IMR-90 (cell line): ENCODE data around the gene MTCL3.
A peak's percentile ranks its signal among the peaks of the same experiment; 100 is the strongest.

Experiments
- ATAC-seq: fragments of 200-7000 bp; cut with Tn5 transposase; 2 replicates; pipeline ENCODE4 v1.9.1; 2020; ENCODE audit warnings: low read depth, mild to moderate bottlenecking, moderate library complexity
- BruUV-seq: library from RNA; stranded (reverse); fragments of 400-500 nt; replicated peaks from 2 replicates; lab custom pipeline; 2021; lab: Mats Ljungman, UMichigan
- CTCF ChIA-PET: fragments of 300-600 bp; formaldehyde crosslinking; extraction: SDS; loops from one replicate; lab custom pipeline; 2021; ENCODE audit warnings: antibody characterized with exemption; lab: Yijun Ruan, JAX
- POLR2A ChIA-PET: fragments of 300-600 bp; sonication (Branson Sonifier 250); formaldehyde crosslinking; loops from one replicate; lab custom pipeline; 2022; ENCODE audit warnings: antibody characterized with exemption; ENCODE audit not compliant: unreplicated experiment; lab: Charles Lee
- DNase-seq: peaks from one replicate; pipeline ENCODE4 v3.0.0; 2013
- H2AFZ ChIP-seq: replicated peaks from 2 replicates; pipeline ENCODE3; 2013; ENCODE audit warnings: low read length, mild to moderate bottlenecking; ENCODE audit not compliant: poor library complexity
- H2AK5ac ChIP-seq: 2 replicates; pipeline ENCODE4 v1.6.1; 2013; ENCODE audit warnings: low read depth, low read length, inconsistent platforms
- H2AK9ac ChIP-seq: replicated peaks from 2 replicates; pipeline ENCODE3; 2013; ENCODE audit warnings: mild to moderate bottlenecking, low read depth, low read length, moderate library complexity; ENCODE audit not compliant: poor library complexity
- H2BK120ac ChIP-seq: 2 replicates; pipeline ENCODE4 v1.6.1; 2013; ENCODE audit warnings: low read depth, low read length, inconsistent platforms
- H2BK15ac ChIP-seq: 3 replicates; pipeline ENCODE4 v1.6.1; 2013; ENCODE audit warnings: low read depth, low read length, inconsistent platforms
- H2BK20ac ChIP-seq: 2 replicates; pipeline ENCODE4 v1.6.1; 2013; ENCODE audit warnings: low read depth, mild to moderate bottlenecking, inconsistent platforms, low read length, moderate library complexity
- H2BK5ac ChIP-seq: 2 replicates; pipeline ENCODE4 v1.6.1; 2013; ENCODE audit warnings: mild to moderate bottlenecking, low read depth, low read length, inconsistent platforms; ENCODE audit not compliant: poor library complexity, severe bottlenecking
- H3K14ac ChIP-seq: replicated peaks from 2 replicates; pipeline ENCODE4 v1.6.1; 2013; ENCODE audit warnings: low read depth, low read length, inconsistent platforms
- H3K18ac ChIP-seq: 2 replicates; pipeline ENCODE4 v1.6.1; 2013; ENCODE audit warnings: low read depth, low read length, control low read depth
- H3K23ac ChIP-seq: 2 replicates; pipeline ENCODE4 v1.6.1; 2013; ENCODE audit warnings: low read depth, low read length, inconsistent platforms
- H3K27ac ChIP-seq: 2 replicates; pipeline ENCODE4 v1.5.1; 2013; ENCODE audit warnings: mild to moderate bottlenecking, control low read depth, low read length; ENCODE audit not compliant: insufficient read depth
- H3K27me3 ChIP-seq: 2 replicates; pipeline ENCODE4 v1.6.1; 2013; ENCODE audit warnings: low read length; ENCODE audit not compliant: control insufficient read depth, insufficient read depth
- H3K36me3 ChIP-seq: 2 replicates; pipeline ENCODE4 v1.6.1; 2013; ENCODE audit warnings: low read length, mixed read lengths; ENCODE audit not compliant: control insufficient read depth, insufficient read depth
- H3K4ac ChIP-seq: 2 replicates; pipeline ENCODE4 v1.6.1; 2013; ENCODE audit warnings: low read depth, low read length, inconsistent platforms
- H3K4me1 ChIP-seq: 2 replicates; pipeline ENCODE4 v1.6.1; 2013; ENCODE audit warnings: low read length, mixed read lengths; ENCODE audit not compliant: control insufficient read depth, insufficient read depth
- H3K4me2 ChIP-seq: 2 replicates; pipeline ENCODE4 v1.6.1; 2013; ENCODE audit warnings: low read depth, mild to moderate bottlenecking, control low read depth, low read length, moderate library complexity
- H3K4me3 ChIP-seq: 2 replicates; pipeline ENCODE4 v1.5.1; 2013; ENCODE audit warnings: low read depth, mild to moderate bottlenecking, control low read depth, low read length, moderate library complexity; ENCODE audit not compliant: insufficient read depth
- H3K56ac ChIP-seq: 2 replicates; pipeline ENCODE4 v1.6.1; 2013; ENCODE audit warnings: low read length, inconsistent platforms; ENCODE audit not compliant: insufficient read depth; ENCODE audit errors: extremely low read depth
- H3K79me1 ChIP-seq, 2 experiments: 2 replicates each; pipeline ENCODE4 v1.6.1; 2013; ENCODE audit warnings: low read length in 2 of 2, inconsistent platforms in 1 of 2, low read depth in 1 of 2
- H3K9ac ChIP-seq: 2 replicates; pipeline ENCODE4 v1.6.1; 2013; ENCODE audit warnings: low read depth, low read length, control low read depth
- H3K9me1 ChIP-seq: 2 replicates; pipeline ENCODE4 v1.6.1; 2013; ENCODE audit warnings: low read length, inconsistent platforms; ENCODE audit not compliant: insufficient read depth
- H3K9me3 ChIP-seq: 2 replicates; pipeline ENCODE4 v1.6.1; 2013; ENCODE audit warnings: low read length; ENCODE audit not compliant: control insufficient read depth, insufficient read depth
- H4K20me1 ChIP-seq: 2 replicates; pipeline ENCODE4 v1.6.1; 2013; ENCODE audit warnings: low read length, inconsistent platforms; ENCODE audit not compliant: insufficient read depth
- H4K5ac ChIP-seq: 2 replicates; pipeline ENCODE4 v1.6.1; 2013; ENCODE audit warnings: mild to moderate bottlenecking, low read depth, low read length, control low read depth
- H4K8ac ChIP-seq, 2 experiments: 2 replicates each; pipeline ENCODE4 v1.6.1; 2013; ENCODE audit warnings: low read depth in 2 of 2, low read length in 2 of 2, control low read depth in 1 of 2, inconsistent platforms in 1 of 2
- H4K91ac ChIP-seq: 2 replicates; pipeline ENCODE4 v1.6.1; 2013; ENCODE audit warnings: low read depth, low read length, inconsistent platforms; ENCODE audit not compliant: insufficient read depth
- BHLHE40 ChIP-seq: fragments of 150-350 bp; IDR thresholded peaks from 2 replicates; pipeline ENCODE4 v1.6.1; 2016; ENCODE audit warnings: mild to moderate bottlenecking, low read depth, low read length
- MAFK ChIP-seq: IDR thresholded peaks from 2 replicates; pipeline ENCODE4 v1.6.1; 2012; ENCODE audit warnings: low read depth, low read length, improper control_type of control experiment
- RFX5 ChIP-seq: IDR thresholded peaks from 2 replicates; pipeline ENCODE4 v1.8.0; 2012; ENCODE audit warnings: low read depth, mild to moderate bottlenecking, low read length, moderate library complexity
- WGBS, 2 experiments: methylation state at CpG; one replicate each; pipeline versions ENCODE4 v1.1.5 to v1.1.7; 2013; ENCODE audit warnings: missing lambda C conversion rate in 2 of 2; ENCODE audit not compliant: insufficient read length in 1 of 2; ENCODE audit errors: extremely low coverage in 2 of 2; 5-methylcytosine and 5-hydroxymethylcytosine counted together
- dilution Hi-C: fragments of 300-500 bp; cut with HindIII; formaldehyde crosslinking; loops from one replicate; pipeline ENCODE4 v1.14.3; 2018; ENCODE audit warnings: low sequenced_read_pairs; ENCODE audit not compliant: unreplicated experiment
- in situ Hi-C: fragments of 300-500 bp; cut with MboI; formaldehyde crosslinking; loops from 3 replicates; pipeline ENCODE4 v1.14.3; 2019; ENCODE audit warnings: low sequenced_read_pairs, inconsistent platforms, mixed read lengths
- intact Hi-C: fragments of 100-400 bp; cut with micrococcal nuclease; formaldehyde crosslinking; loops from 2 replicates; pipeline ENCODE4 v1.10.0; 2022

MTCL3 gene

DNA sequence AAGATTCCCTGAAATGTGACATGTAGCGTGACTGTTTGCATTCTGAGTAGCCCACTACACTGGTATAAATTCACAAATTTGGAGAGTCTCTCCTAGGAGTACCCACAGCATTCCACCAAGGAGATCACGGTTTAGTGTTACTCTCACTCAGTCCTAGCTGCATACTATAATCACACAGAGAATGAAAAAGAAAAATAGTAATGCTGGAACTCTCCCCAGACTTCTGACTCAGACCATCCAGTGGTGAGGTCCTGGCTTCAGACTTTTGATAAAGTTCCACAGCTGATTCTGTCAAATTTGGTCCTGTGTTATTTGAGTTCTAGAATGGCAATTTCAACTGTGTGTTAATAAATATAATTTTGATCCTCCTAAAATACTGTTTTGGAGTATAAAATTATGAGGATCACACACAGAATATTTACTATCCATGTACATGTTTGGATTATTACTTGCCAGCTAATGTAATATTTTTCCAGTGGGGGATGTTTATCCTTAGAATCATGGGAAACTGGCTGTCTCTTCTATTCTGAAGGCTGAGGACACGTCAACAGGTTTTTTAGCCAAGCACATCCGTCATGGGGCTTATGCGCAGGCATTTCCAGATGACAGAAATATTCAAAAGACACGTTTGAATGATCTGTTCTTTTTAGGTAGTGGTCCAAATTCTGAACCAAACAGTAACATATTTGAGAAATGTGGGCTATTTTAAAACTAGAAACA, 54.8 kb downstream of the MTCL3 start (continued):
- TF ChIP-seq RFX5, result no peak

DNA sequence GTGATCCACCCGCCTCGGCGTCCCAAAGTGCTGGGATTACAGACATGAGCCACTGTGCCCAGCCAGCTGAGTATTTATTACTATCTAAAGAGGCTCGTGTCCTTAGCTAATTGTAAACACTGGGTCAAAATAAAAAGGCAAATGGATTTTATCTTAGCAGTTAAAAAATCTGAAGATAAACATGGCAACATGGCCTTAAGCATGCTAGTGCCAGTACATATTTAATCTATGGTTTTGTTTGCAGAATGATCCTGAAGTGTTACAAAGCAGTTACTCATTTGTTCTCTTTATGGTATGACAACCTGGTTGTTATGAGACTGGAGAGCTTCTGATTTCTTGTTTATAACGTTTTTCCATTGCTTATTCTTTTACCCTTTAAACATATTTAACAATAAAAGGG, 56.1 kb downstream of the MTCL3 start:
- H2BK15ac ChIP-seq, result no peak overlapping the region
- intact Hi-C loops (no loop called here), in situ Hi-C loops (loop anchor here (10.0 kb wide), 1 partner anchor 158 kb away; no protein-coding TSS in a partner anchor), dilution Hi-C loops (no loop called here)
- H3K4me2 ChIP-seq, result no peak overlapping the region
- no TSS peak for BruUV-seq
- WGBS, 2 experiments, result no CpG with 5 or more reads among the region's 5 CpGs
- no peak overlapping the region for H3K9ac ChIP-seq
- peaks cover 4% of the 10 kb centered on the region; the same call in 1 of the 2 replicates for H3K4me1 ChIP-seq
- H3K9me1 ChIP-seq, result peaks cover 3% of the 10 kb centered on the region; the same call in 1 of the 2 replicates
- no peak for TF ChIP-seq MAFK
- TF ChIP-seq BHLHE40, result no peak
- H4K91ac ChIP-seq, result no peak overlapping the region
- no peak overlapping the region for H3K18ac ChIP-seq
- H3K4ac ChIP-seq, result no peak overlapping the region
- H2AK5ac ChIP-seq, result no peak overlapping the region
- no peak overlapping the region for H3K4me3 ChIP-seq
- no peak overlapping the region for H3K14ac ChIP-seq
- H2BK120ac ChIP-seq, result no peak overlapping the region
- no peaks in the 10 kb centered on the region for H3K79me1 ChIP-seq
- H3K27me3 ChIP-seq, result no peaks in the 10 kb centered on the region
- H3K56ac ChIP-seq, result no peak overlapping the region
- ChIA-PET POLR2A (no interaction called here), CTCF (no interaction called here)
- H2BK20ac ChIP-seq, result no peak overlapping the region
- ATAC-seq (no peak), DNase-seq (peak; percentile 20)
- H2BK5ac ChIP-seq, result no peak overlapping the region
- H2AFZ ChIP-seq, result no peak overlapping the region
- no peaks in the 10 kb centered on the region for H3K36me3 ChIP-seq
- H2AK9ac ChIP-seq, result no peak overlapping the region
- no peak overlapping the region for H3K27ac ChIP-seq
- H4K5ac ChIP-seq, result no peak overlapping the region
- H4K8ac ChIP-seq, result no peak overlapping the region
- no peaks in the 10 kb centered on the region for H3K9me3 ChIP-seq
- peaks cover 3% of the 10 kb centered on the region; the same call in 1 of the 2 replicates for H4K20me1 ChIP-seq
- no peak overlapping the region for H3K23ac ChIP-seq
